ENCODE measurements around the gene ANKRD34B. TPM values are rescaled to one million over a fixed set of nuclear protein-coding genes. Genes with fewer than 3 reads are reported as not detected.

ANKRD34B gene
- total RNA-seq, 1 donor from 2014 or later: 2.5 TPM

- Mint-ChIP-seq H3K27ac (no peak overlapping the region), H3K4me1 (no peaks in the 10 kb centered on the region), H3K4me3 (no peak overlapping the region), H3K27me3 (ENCODE audit: insufficient read depth, low read depth) (peaks cover 17% of the 10 kb centered on the region), H3K36me3 (no peaks in the 10 kb centered on the region), H3K9me3 (peaks cover 4% of the 10 kb centered on the region)
- no peak overlapping the region for H3K9ac ChIP-seq
- H3K4me1 ChIP-seq: no peaks in the 10 kb centered on the region
- H3K27ac ChIP-seq: no peak overlapping the region
- H3K36me3 ChIP-seq: no peaks in the 10 kb centered on the region
- no peak overlapping the region for H3K4me3 ChIP-seq
- H3K9me3 ChIP-seq (ENCODE audit: low read depth): no peaks in the 10 kb centered on the region
- TF ChIP-seq EZH2 (IDR thresholded peaks at IDR 0.05) (no peak), EZH2phosphoT487 (IDR thresholded peaks at IDR 0.05) (no peak), CTCF (IDR thresholded peaks at IDR 0.05) (no peak)
- no peak overlapping the region for H2AFZ ChIP-seq (replicated peaks)
- H3K27me3 ChIP-seq: peaks cover 41% of the 10 kb centered on the region
- DNase-seq (ENCODE audit: low spot score): no peak
- no peaks in the 10 kb centered on the region for H3K79me2 ChIP-seq (ENCODE audit: low read depth)
- H3F3A ChIP-seq (ENCODE audit: low read depth): peaks cover 4% of the 10 kb centered on the region
- no peak overlapping the region for H3K4me2 ChIP-seq
- no peaks in the 10 kb centered on the region for H4K20me1 ChIP-seq (ENCODE audit: low read depth)
Observed at GRCh38 chr5:80576383-80576782, 6.3 kb upstream of the ANKRD34B start.

GRCh38 chr5:80573062-80573461 is 3.0 kb upstream of the ANKRD34B start:
- H3F3A ChIP-seq (ENCODE audit: low read depth): peaks cover 14% of the 10 kb centered on the region
- H3K36me3 ChIP-seq: no peaks in the 10 kb centered on the region
- no peak overlapping the region for H3K4me2 ChIP-seq
- no peak overlapping the region for H3K4me3 Mint-ChIP-seq
- peaks cover 8% of the 10 kb centered on the region for H3K4me1 Mint-ChIP-seq
- no peak overlapping the region for H3K27ac Mint-ChIP-seq
- H3K79me2 ChIP-seq (ENCODE audit: low read depth): no peaks in the 10 kb centered on the region
- H3K9me3 ChIP-seq (ENCODE audit: low read depth): no peaks in the 10 kb centered on the region
- H3K27me3 Mint-ChIP-seq (ENCODE audit: insufficient read depth, low read depth): peaks cover 33% of the 10 kb centered on the region
- TF ChIP-seq EZH2 (IDR thresholded peaks at IDR 0.05): no peak
- no peak for TF ChIP-seq EZH2phosphoT487 (IDR thresholded peaks at IDR 0.05)
- no peak for TF ChIP-seq CTCF (IDR thresholded peaks at IDR 0.05)
- H3K9ac ChIP-seq: no peak overlapping the region
- H2AFZ ChIP-seq (replicated peaks): no peak overlapping the region
- no peak for DNase-seq (ENCODE audit: low spot score)
- H3K27ac ChIP-seq: no peak overlapping the region
- H3K4me1 ChIP-seq: peaks cover 4% of the 10 kb centered on the region
- peaks cover 68% of the 10 kb centered on the region for H3K27me3 ChIP-seq
- H3K36me3 Mint-ChIP-seq: peaks cover 2% of the 10 kb centered on the region
- no peak overlapping the region for H3K4me3 ChIP-seq
- H3K9me3 Mint-ChIP-seq: peaks cover 5% of the 10 kb centered on the region
- no peaks in the 10 kb centered on the region for H4K20me1 ChIP-seq (ENCODE audit: low read depth)

GRCh38 chr5:80569086-80569960 is 757 bp downstream of the ANKRD34B start:
- H3K27me3 Mint-ChIP-seq (ENCODE audit: insufficient read depth, low read depth): peaks cover 45% of the 10 kb centered on the region
- Histone ChIP-seq H3K4me3 (peak overlapping the region; percentile 58), H3K9me3 (ENCODE audit: low read depth) (no peaks in the 10 kb centered on the region), H3K9ac (no peak overlapping the region), H3K27me3 (peaks cover 81% of the 10 kb centered on the region), H3K27ac (no peak overlapping the region), H4K20me1 (ENCODE audit: low read depth) (no peaks in the 10 kb centered on the region), H2AFZ (replicated peaks) (peak overlapping the region; percentile 96), H3K79me2 (ENCODE audit: low read depth) (no peaks in the 10 kb centered on the region), H3K4me1 (peaks cover 4% of the 10 kb centered on the region), H3K36me3 (no peaks in the 10 kb centered on the region), H3K4me2 (peak overlapping the region; percentile 94), H3F3A (ENCODE audit: low read depth) (peaks cover 20% of the 10 kb centered on the region)
- DNase-seq (ENCODE audit: low spot score): peak; percentile 58
- no peak overlapping the region for H3K27ac Mint-ChIP-seq
- TF ChIP-seq EZH2phosphoT487 (IDR thresholded peaks at IDR 0.05): peak; percentile 96
- TF ChIP-seq EZH2 (IDR thresholded peaks at IDR 0.05): peak; percentile 98
- TF ChIP-seq CTCF (IDR thresholded peaks at IDR 0.05): no peak
- H3K36me3 Mint-ChIP-seq: peaks cover 2% of the 10 kb centered on the region
- peaks cover 5% of the 10 kb centered on the region for H3K9me3 Mint-ChIP-seq
- H3K4me1 Mint-ChIP-seq: peaks cover 8% of the 10 kb centered on the region
- peak overlapping the region; percentile 91 for H3K4me3 Mint-ChIP-seq

All from neural progenitor cell (in vitro differentiated cells).